AG04449 (cell line): ENCODE data around the gene CD164.

Source experiments
- CTCF ChIA-PET: fragments of 350-600 bp; formaldehyde crosslinking; extraction: SDS; loops from one replicate; lab custom pipeline; 2021; ENCODE audit warnings: antibody characterized with exemption; lab: Yijun Ruan, JAX
- POLR2A ChIA-PET: fragments of 400-600, 350-600 bp; formaldehyde crosslinking; extraction: SDS; loops from one replicate; lab custom pipeline; 2020; ENCODE audit warnings: antibody characterized with exemption, inconsistent platforms; lab: Yijun Ruan, JAX
- DNase-seq: peaks from one replicate; pipeline ENCODE4 v3.0.0-alpha.2; 2010; ENCODE audit warnings: low read depth, low spot score
- H3K4me3 ChIP-seq: 2 replicates; pipeline ENCODE4 v1.5.1; 2011; ENCODE audit warnings: low read depth, mild to moderate bottlenecking, control low read depth, low read length
- CTCF ChIP-seq: IDR thresholded peaks from one replicate; pipeline ENCODE4 v1.5.1; 2011; ENCODE audit warnings: mild to moderate bottlenecking, moderate library complexity, low read length, control low read depth, inconsistent platforms; ENCODE audit not compliant: insufficient read depth; ENCODE audit errors: missing control alignments

Gene CD164

GRCh38 chr6:109320072-109320471 lies 62.2 kb downstream of the CD164 start:
- TF ChIP-seq CTCF = no peak
- POLR2A ChIA-PET = no interaction called here
- no peak overlapping the region for H3K4me3 ChIP-seq
- CTCF ChIA-PET = no interaction called here
- no peak for DNase-seq

- CTCF ChIA-PET = no interaction called here
- no peak for DNase-seq
- POLR2A ChIA-PET = no interaction called here
- no peak for TF ChIP-seq CTCF
- H3K4me3 ChIP-seq = no peak overlapping the region
Observed at GRCh38 chr6:109318328-109318876, 63.9 kb downstream of the CD164 start.

- no peak overlapping the region for H3K4me3 ChIP-seq
- ChIA-PET CTCF (no interaction called here), POLR2A (no interaction called here)
- no peak for DNase-seq
- TF ChIP-seq CTCF = no peak
Observed at GRCh38 chr6:109316909-109317308, 65.4 kb downstream of the CD164 start.
